ENCODE data around the gene EEF1AKMT4.
A peak's percentile ranks its signal among the peaks of the same experiment; 100 is the strongest.

Gene EEF1AKMT4

DNA sequence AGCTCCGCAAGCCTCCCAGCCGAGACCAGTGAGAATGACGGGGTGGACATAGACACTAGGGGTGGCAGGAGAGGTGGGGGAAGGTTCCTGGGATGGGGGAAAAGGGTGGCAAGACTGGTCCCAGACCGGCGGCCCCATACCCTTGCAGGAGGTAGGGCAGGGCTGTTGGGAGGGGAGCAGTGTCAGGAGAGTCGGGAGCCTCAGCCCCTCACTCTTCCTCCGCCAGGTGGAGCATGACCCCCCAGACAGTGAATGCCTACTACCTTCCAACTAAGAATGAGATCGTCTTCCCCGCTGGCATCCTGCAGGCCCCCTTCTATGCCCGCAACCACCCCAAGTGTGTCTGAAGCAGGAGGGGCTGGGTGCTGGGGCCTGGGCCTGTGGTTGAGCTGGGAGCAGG is 40.9 kb downstream of the EEF1AKMT4 start:
- TF ChIP-seq, protein P1, sequence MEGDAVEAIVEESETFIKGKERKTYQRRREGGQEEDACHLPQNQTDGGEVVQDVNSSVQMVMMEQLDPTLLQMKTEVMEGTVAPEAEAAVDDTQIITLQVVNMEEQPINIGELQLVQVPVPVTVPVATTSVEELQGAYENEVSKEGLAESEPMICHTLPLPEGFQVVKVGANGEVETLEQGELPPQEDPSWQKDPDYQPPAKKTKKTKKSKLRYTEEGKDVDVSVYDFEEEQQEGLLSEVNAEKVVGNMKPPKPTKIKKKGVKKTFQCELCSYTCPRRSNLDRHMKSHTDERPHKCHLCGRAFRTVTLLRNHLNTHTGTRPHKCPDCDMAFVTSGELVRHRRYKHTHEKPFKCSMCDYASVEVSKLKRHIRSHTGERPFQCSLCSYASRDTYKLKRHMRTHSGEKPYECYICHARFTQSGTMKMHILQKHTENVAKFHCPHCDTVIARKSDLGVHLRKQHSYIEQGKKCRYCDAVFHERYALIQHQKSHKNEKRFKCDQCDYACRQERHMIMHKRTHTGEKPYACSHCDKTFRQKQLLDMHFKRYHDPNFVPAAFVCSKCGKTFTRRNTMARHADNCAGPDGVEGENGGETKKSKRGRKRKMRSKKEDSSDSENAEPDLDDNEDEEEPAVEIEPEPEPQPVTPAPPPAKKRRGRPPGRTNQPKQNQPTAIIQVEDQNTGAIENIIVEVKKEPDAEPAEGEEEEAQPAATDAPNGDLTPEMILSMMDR (IDR thresholded peaks at IDR 0.05; ENCODE audit: low read depth, low read length, missing control alignments), result no peak
- no peak overlapping the region for H3K4me3 ChIP-seq (ENCODE audit: low read depth, low read length)
- no peak for DNase-seq (ENCODE audit: low read depth)

DNA sequence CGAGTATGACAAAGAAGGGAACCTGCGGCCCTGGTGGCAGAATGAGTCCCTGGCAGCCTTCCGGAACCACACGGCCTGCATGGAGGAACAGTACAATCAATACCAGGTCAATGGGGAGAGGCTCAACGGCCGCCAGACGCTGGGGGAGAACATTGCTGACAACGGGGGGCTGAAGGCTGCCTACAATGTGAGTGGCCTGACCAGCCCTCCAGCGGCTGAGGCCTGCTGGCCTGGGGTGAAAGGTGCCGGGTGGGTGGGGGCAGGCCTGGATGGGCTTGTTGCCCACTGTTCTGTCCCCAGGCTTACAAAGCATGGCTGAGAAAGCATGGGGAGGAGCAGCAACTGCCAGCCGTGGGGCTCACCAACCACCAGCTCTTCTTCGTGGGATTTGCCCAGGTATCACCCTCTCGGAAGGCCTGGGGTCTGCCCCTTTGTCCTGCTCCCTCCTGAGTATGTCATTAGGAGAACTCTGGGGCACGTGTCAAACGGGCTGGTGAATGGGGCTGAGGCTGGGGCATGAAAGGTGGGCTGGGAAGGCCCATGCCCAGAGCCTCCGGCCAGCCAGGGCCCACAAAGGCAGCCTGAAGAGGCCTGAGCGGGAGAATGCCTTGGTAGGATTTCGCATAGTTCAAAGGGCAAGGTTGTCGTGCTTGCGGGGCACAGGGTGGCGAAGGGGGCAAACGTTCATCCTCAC is 41.7 kb downstream of the EEF1AKMT4 start:
- TF ChIP-seq, protein P1 (IDR thresholded peaks at IDR 0.05; ENCODE audit: low read depth, low read length, missing control alignments), result no peak
- no peak for DNase-seq (ENCODE audit: low read depth)
- no peak overlapping the region for H3K4me3 ChIP-seq (ENCODE audit: low read depth, low read length)

DNA sequence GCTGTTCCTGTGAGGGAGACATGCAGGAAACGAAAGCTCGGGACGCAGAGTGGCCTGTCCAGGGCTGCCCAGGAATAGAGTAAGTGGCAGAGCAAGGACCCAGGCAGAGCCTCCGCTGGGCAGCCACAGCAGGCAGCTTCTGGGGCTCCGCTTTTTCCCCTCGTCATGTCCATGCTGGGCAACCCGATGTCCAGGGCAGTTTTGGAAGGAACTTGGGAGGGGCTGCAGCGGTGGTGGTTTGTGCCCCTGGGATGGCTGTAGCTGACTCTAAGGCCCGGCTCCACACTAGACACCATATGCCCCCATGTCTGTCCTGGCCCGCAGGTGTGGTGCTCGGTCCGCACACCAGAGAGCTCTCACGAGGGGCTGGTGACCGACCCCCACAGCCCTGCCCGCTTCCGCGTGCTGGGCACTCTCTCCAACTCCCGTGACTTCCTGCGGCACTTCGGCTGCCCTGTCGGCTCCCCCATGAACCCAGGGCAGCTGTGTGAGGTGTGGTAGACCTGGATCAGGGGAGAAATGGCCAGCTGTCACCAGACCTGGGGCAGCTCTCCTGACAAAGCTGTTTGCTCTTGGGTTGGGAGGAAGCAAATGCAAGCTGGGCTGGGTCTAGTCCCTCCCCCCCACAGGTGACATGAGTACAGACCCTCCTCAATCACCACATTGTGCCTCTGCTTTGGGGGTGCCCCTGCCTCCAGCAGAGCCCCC is 42.4 kb downstream of the EEF1AKMT4 start:
- H3K4me3 ChIP-seq (ENCODE audit: low read depth, low read length), result no peak overlapping the region
- DNase-seq (ENCODE audit: low read depth), result no peak
- TF ChIP-seq, protein P1 (IDR thresholded peaks at IDR 0.05; ENCODE audit: low read depth, low read length, missing control alignments), result no peak

DNA sequence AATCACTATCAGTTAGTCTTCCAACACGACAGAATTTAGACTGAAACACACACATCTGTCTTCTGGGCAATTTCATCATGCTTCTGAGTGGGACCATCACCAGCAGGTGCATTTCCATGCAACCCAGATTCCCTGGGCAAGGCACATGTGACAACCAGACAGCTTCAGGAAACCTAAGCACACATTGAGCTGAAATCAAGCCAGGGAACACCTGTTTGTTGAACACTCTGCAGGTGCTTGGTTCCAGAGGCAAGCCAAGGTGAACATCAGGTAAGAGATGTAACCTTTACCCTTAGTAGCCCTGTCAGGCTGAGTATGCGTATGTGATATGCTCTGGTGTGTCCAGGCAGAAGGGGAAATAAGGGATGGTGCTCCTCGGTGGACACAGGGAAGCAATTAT is 46.3 kb downstream of the EEF1AKMT4 start:
- H3K4me3 ChIP-seq (ENCODE audit: low read depth, low read length), result no peak overlapping the region
- TF ChIP-seq, protein P1 (IDR thresholded peaks at IDR 0.05; ENCODE audit: low read depth, low read length, missing control alignments), result no peak
- DNase-seq (ENCODE audit: low read depth), result no peak

DNA sequence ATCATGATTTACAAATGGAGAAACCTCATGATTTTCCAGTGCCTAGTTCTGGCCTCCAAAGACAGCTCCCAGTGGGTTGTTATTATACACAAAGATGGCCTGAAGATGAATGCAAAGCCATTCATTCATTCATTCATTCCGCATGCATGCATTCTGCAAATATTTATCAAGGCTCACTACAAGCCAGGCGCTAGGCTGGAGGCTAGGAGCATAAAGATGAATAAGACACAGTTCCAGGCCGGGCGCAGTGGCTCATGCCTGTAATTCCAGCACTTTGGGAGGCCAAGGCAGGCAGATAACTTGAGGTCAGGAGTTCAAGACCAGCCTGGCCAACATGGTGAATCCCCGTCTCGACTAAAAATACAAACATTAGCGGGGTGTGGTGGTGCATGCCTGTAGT is 47.1 kb downstream of the EEF1AKMT4 start:
- DNase-seq (ENCODE audit: low read depth), result no peak
- TF ChIP-seq, protein P1 (IDR thresholded peaks at IDR 0.05; ENCODE audit: low read depth, low read length, missing control alignments), result no peak

DNA sequence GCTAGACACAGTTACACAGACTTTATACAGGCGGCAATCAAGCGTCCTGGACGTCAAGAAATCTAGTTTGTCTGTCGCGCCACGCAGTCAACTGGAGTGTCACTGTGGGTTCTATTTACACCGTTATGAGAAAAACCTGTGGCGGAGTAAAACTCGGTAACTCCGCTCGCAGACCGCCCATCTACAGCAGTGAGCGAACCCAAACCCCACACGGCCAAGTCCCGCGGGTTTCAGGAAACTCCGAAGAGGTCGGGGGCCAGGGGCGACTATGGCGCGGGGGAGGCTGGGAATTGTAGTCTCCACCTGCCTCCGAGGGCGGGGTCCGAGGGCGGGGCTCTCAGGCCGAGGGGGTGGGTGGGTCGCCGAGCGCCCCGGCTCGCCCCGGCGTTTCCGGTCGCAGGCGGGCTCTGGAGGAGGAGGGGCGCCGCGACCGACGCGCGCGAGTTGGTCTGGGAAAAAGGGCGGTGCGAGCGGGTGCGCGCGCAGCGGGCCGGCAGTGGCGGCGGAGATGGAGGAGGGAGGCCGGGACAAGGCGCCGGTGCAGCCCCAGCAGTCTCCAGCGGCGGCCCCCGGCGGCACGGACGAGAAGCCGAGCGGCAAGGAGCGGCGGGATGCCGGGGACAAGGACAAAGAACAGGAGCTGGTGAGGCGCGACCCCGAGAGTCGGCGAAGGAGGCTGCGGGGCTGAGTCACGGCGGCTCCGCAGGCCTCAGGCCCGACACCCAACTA is 49.5 kb downstream of the EEF1AKMT4 start, which contains the start of gene PSMD2:
TSS of gene PSMD2 (plus strand) at position 483 of the 729 bp plus-strand sequence. CDS start at position 509, 26 bp downstream.
- peak within 1 kb of the TSS; percentile 89 for H3K4me3 ChIP-seq (ENCODE audit: low read depth, low read length)
- peak; percentile 86 for DNase-seq (ENCODE audit: low read depth)
- TF ChIP-seq, protein P1 (IDR thresholded peaks at IDR 0.05; ENCODE audit: low read depth, low read length, missing control alignments), result no peak

More for the DNA sequence above, 47.1 kb downstream of the EEF1AKMT4 start:
- H3K4me3 ChIP-seq (ENCODE audit: low read depth, low read length), result no peak overlapping the region

Measured in GM12864 (cell line).